Nephron progenitor cell (in vitro differentiated cells): ENCODE measurements around the gene TSEN2.

Experiments used
- DNase-seq: peaks from one replicate; pipeline ENCODE4 v3.0.0; 2021
- H3K27ac Mint-ChIP-seq: 2 replicates; pipeline ENCODE4 v1.8.0; 2021; ENCODE audit warnings: mild to moderate bottlenecking, moderate library complexity, mixed read lengths
- H3K27me3 Mint-ChIP-seq: 2 replicates; pipeline ENCODE4 v1.8.0; 2021; ENCODE audit warnings: mild to moderate bottlenecking, low read depth, mixed read lengths; ENCODE audit not compliant: poor library complexity
- H3K36me3 Mint-ChIP-seq: 2 replicates; pipeline ENCODE4 v1.8.0; 2021; ENCODE audit warnings: low read depth, mixed read lengths
- H3K4me1 Mint-ChIP-seq: 2 replicates; pipeline ENCODE4 v1.8.0; 2021; ENCODE audit warnings: mixed read lengths
- H3K4me3 Mint-ChIP-seq: 2 replicates; pipeline ENCODE4 v1.8.0; 2021; ENCODE audit warnings: mild to moderate bottlenecking, moderate library complexity, mixed read lengths
- H3K9me3 Mint-ChIP-seq: 2 replicates; pipeline ENCODE4 v1.8.0; 2021; ENCODE audit warnings: mild to moderate bottlenecking, moderate library complexity, mixed read lengths
- CTCF ChIP-seq: fragments of 200-600 bp; sonication (generic); IDR thresholded peaks from 2 replicates; pipeline ENCODE4 v1.5.0; 2021; ENCODE audit warnings: antibody characterized with exemption

TSEN2 gene

GRCh38 chr3:12461097-12461649 lies 23.1 kb upstream of the TSEN2 start:
- Mint-ChIP-seq H3K27me3 (peaks cover 2% of the 10 kb centered on the region), H3K9me3 (no peaks in the 10 kb centered on the region), H3K27ac (no peak overlapping the region), H3K36me3 (no peaks in the 10 kb centered on the region), H3K4me3 (no peak overlapping the region), H3K4me1 (no peaks in the 10 kb centered on the region)
- no peak for TF ChIP-seq CTCF
- DNase-seq = no peak

GRCh38 chr3:12462159-12462947 lies 21.9 kb upstream of the TSEN2 start:
- Mint-ChIP-seq H3K27ac (no peak overlapping the region), H3K9me3 (no peaks in the 10 kb centered on the region), H3K4me3 (no peak overlapping the region), H3K4me1 (no peaks in the 10 kb centered on the region), H3K27me3 (peaks cover 3% of the 10 kb centered on the region), H3K36me3 (no peaks in the 10 kb centered on the region)
- DNase-seq = no peak
- no peak for TF ChIP-seq CTCF

- DNase-seq = no peak
- Mint-ChIP-seq H3K4me3 (no peak overlapping the region), H3K27me3 (peaks cover 7% of the 10 kb centered on the region), H3K27ac (no peak overlapping the region), H3K9me3 (no peaks in the 10 kb centered on the region), H3K4me1 (no peaks in the 10 kb centered on the region), H3K36me3 (no peaks in the 10 kb centered on the region)
- TF ChIP-seq CTCF = no peak
Measured at GRCh38 chr3:12463686-12464085, 20.6 kb upstream of the TSEN2 start.

- Mint-ChIP-seq H3K4me3 (no peak overlapping the region), H3K36me3 (no peaks in the 10 kb centered on the region), H3K4me1 (no peaks in the 10 kb centered on the region), H3K27ac (no peak overlapping the region), H3K27me3 (peaks cover 7% of the 10 kb centered on the region), H3K9me3 (no peaks in the 10 kb centered on the region)
- no peak for DNase-seq
- no peak for TF ChIP-seq CTCF
Measured at GRCh38 chr3:12464181-12464580, 20.1 kb upstream of the TSEN2 start.

GRCh38 chr3:12465151-12465835 lies 19.0 kb upstream of the TSEN2 start:
- H3K36me3 Mint-ChIP-seq = no peaks in the 10 kb centered on the region
- no peaks in the 10 kb centered on the region for H3K9me3 Mint-ChIP-seq

More at GRCh38 chr3:12465151-12465835, 19.0 kb upstream of the TSEN2 start:
- H3K4me3 Mint-ChIP-seq = no peak overlapping the region
- TF ChIP-seq CTCF = no peak
- peaks cover 7% of the 10 kb centered on the region for H3K27me3 Mint-ChIP-seq
- no peak for DNase-seq
- no peak overlapping the region for H3K27ac Mint-ChIP-seq
- no peaks in the 10 kb centered on the region for H3K4me1 Mint-ChIP-seq
